GM19023 (cell line): ENCODE measurements around the gene GPC1.

Experiments
- ATAC-seq: cut with Tn5 transposase; IDR thresholded peaks from one replicate; pipeline ENCODE4 v1.9.1; 2021; ENCODE audit warnings: mild to moderate bottlenecking, moderate library complexity; ENCODE audit not compliant: unreplicated experiment

GPC1 gene

GRCh38 chr2:240428245-240428644 is 7.2 kb upstream of the GPC1 start:
- no peak for ATAC-seq

- no peak for ATAC-seq
Observed at GRCh38 chr2:240429341-240429871, 6.1 kb upstream of the GPC1 start.

GRCh38 chr2:240429872-240430491 is 5.5 kb upstream of the GPC1 start:
- ATAC-seq: no peak

DNA sequence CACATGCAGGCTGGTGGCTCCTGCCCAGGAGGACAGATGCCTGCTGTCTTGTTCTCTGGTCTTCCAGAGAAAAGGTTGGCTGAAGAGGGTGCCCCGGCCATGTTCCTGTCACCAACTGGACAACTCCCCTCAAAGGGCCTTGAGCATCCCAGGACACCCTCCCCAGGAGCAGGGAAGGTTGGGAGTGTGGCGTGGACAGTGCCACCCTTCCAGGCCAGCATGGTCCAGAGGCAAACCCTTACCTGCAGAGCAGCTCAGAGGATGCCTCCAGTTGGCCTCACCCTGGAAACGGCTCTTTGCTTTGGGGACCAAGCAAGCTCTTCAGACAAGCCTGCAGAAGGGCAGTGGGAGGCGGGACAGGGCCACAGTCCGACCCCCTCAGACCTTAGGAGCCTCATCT is 4.9 kb upstream of the GPC1 start:
- no peak for ATAC-seq

DNA sequence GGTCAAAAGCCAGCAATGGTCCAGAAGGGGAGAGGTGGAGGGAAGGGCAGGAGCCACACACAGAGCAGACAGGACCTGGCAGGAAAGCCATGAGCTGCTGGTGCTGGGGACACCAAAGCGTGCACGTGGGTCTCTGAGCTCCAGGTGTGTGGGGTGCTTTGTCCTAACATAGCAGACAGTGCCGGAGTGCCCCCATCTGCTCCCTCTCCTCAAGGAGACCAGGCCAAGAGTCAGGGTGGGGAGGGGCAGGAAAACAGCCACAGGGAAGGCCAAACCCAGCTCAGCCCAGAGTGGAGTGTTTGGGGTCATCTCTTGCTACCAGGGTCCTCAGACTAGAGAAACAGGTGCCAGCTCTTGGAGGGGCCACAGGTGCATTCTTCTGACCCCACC is 4.2 kb upstream of the GPC1 start:
- ATAC-seq: no peak

DNA sequence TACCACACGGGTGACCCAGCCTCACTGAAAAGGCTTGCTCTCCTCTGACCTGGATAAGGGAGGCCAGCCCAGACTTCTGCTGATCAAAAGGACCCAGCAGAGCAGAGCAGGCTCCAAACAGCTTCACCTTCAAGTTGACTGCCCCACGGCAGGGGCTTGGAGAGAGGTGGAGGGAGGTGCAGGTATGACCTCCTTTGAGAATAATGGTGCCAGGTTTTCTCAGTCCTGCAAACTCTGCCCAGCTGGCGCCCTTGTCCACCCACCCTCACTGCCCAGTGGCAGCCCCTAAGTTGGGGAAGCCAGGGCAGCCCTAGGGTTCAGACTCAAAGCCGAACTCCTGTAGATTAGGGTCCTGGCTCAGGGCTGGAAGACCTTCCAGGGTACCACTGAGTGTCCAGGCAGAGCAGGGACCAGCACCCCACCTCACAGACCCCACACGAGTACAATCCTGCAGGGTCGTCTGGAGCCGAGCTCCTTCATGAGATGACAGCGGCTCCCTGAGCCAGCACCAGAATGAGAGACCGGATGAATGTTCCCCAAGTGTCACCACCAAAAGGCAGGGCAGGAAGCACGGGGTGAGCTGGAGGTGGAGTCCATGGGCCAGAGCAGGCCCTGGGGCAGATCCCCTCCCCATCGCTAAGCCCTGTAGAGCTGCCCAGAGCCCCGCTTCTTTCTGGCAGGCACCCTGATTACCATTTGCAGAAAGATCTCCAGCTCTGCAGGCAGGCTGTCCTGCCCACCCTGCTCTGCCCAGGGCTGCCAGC is 3.6 kb upstream of the GPC1 start:
- no peak for ATAC-seq

DNA sequence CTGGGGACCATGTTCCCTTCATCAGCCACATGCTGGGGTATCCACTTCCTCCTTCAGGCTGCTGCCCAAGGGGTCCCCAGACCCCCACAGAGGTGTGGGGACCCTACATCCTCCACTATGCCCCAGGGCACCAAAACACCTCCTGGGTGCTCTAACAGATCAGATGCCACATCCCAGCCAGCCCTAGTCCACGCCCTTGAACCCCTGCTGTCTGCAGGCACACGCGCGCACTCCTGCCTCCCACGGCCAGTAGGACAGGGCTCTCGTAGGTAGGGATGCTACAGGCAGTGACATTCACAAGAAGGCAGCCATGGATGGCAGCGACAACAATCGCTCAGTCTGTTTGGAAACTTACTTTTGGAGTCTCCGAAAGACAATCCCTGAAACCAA is 3.0 kb upstream of the GPC1 start:
- no peak for ATAC-seq

DNA sequence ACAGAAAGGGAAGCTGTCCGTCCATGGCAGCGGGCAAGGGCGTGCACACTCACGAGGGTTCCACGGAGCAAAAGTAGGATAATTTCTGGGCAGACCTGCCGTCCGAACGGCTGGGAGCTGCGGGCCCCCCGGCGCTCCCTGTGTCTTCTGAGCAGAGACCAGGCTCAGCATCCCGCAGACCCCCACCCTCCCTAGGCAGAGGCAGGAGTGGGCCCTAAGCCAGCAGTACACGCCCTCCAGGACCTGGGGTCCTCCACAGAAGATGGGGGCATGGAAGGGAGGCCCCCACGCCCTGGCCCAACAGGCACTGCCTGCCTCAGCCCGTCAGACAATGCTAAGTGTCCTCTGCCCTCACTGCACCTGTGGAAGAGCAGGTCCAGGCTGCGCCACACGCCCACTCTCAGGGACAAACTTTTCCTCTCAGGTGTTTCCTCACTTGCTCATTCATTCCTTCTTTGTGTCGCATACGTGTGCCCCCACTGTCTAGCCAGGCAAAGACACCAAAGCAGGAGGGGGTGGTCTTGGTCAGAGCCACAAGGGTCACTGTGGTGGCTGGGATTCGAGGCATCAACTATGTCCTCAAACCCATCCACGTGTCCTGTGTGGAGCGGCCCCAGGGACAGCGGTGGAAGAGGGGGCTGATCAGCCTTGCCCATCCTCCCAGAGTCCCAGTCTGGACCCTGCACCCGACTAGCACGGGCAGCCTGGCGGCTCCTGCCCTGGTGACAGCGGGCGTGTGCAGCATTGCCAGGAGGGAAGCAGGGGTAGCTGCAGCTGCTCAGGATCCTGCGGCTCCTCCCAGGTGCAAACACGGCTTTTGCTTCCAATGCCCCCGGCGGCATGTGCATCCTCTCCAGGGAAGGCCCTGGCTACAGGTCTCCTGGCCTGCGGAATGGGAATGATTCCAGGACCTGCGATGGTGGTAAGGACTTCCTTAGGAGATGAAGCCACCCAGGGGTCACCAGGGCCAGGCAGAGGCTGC is 2.4 kb upstream of the GPC1 start:
- no peak for ATAC-seq

DNA sequence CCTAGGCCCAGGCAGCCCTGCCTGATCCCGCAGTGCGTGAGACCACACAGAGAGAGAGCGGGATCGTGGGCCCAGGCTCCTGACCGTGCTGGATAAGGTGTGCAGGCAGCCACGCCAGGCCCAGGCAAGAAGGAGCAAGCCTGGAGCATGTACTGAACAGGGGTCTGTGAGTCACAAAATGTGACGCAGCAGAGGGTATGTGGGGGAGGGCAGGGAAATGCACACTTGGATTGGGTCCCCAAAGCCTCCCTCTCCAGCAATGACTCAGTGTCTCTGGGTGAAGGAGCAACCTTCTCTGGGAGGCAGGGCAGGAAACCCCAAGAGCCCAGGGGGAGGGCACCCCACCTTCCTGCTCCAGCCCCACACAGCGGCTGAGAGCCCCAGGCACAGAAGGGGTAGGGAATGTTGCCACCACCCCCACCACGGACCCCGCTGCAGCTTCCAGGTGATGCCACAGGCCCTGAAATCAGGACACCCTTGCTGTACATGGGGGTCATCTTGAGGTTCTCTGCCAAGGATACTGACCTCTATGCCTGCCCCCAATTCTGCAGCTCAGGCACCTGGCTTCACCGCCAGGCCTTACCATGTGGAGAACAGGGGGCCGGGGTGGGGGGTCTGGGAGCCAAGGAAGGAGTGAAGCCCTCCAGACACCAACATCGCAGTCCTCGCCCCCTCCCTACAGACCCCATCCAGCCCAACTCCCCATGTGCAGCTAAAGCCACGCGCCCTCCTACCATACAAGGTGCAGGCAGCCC is 1.3 kb upstream of the GPC1 start:
- ATAC-seq: no peak

GRCh38 chr2:240434728-240435456 is 571 bp upstream of the GPC1 start:
- peak; percentile 60 for ATAC-seq

DNA sequence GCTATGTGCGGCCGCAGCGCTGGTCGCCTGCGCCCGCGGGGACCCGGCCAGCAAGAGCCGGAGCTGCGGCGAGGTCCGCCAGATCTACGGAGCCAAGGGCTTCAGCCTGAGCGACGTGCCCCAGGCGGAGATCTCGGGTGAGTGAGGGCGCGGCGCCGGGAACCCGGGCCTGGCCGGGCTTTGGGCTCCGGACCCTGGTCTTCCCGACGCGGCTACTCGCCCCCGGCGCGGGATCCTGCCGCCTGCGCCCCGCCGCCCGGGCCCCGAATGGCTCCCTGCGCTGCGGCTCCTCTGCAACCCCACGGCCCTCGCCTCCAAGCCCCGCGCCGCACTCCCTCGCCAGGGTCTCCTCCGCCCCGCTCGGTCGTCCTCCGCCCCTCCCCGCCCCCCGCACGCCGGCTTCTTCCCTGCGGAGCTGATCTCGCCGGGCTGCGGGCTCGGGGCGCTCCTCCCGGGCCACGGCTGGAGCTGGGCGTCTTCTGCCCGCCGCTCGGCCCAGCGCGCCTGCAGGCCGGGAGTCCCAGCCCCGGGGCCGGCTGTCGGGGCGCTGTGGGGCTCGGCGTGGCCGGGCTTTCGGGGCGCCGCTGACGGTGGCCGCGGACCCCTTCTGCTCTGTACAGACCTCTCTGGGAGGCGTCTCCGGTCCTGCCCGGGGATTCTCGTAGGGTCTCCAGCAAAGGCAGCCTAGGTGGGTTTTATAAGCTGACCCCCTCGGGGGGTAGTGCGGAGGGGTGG is 652 bp downstream of the GPC1 start:
- ATAC-seq: no peak

GRCh38 chr2:240436683-240437550 is 1.5 kb downstream of the GPC1 start:
- no peak for ATAC-seq

- ATAC-seq: no peak
Observed at GRCh38 chr2:240437551-240437860, 2.0 kb downstream of the GPC1 start.

DNA sequence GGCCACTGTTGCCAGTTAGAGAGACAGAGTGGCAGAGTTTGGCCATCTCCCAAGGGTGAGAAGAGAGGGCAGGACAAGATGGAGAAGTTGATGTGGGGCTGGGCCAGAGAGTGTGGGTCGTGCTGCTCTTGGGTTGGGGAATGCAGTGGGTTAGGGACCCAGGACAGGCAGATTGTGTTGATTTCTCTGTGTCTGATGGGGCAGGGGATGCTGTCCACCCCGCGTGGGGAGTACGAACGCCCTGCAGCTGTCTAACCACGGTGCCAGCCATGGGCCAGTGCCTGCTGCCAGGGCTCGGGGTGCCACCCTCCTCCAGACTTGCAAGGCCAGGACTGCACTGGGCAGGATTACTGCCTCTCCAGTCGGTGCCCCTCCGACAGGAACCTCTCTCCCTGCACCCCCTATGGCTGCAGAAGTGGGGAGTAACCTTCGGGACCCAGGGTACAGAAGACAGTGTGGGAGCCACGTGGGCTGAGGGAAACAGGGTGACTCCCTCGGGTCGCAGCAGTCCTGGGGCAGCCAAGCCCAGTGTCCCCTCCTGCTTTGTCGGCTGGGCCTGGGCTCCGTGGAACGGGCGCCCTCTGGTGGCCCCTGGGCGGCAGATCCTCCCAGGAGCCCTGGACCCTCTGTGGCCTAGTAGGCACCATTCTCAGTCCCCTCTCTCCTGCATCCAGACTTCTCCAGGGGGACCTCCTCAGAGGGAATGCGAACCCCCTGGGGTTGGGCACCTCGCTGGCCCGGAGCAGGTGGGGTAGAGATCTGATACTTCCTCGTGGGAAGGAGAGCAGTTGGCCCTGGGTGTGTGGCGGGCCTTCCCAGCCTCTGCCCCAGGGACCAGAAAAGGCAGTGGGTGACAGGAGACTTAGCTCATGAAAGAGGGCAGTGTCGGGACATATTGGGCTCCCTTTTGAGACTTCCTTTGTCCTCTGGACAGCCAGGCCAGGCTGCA is 2.7 kb downstream of the GPC1 start:
- ATAC-seq: no peak

GRCh38 chr2:240438810-240439697 is 3.6 kb downstream of the GPC1 start:
- ATAC-seq: no peak

DNA sequence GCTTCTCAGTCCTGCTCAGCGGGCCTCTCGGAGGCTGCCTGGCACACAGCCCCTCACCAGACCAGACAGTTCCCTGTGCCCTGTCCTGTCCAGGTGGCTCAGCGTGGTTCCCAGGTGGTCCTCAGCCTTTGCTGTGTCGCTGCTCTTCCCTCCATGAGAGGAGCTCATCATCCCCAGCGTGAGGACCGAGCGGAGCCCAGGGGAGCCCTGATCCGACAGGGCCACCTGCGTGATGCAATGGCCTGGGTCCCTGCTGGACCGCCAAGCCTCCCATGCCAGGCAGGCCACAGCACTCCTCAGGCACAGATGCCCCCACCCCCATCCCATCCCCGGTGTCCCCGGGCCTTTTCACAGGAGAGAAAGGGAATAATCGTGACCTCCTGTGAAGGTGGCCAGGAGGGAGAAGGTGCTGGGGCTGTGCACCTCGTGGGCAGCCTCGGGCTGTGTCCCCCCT is 4.3 kb downstream of the GPC1 start:
- ATAC-seq: no peak
